Heart right ventricle (tissue), 16 donors: ENCODE results near the gene SNPH. TPM values are rescaled to one million over a fixed set of nuclear protein-coding genes. Genes with fewer than 3 reads are reported as not detected.

Source experiments
- ATAC-seq, 8 donors: fragments of 200-7000 bp; cut with Tn5 transposase; one replicate each; pipeline ENCODE4 v1.9.1; 2020; ENCODE audit warnings: mild to moderate bottlenecking in 8 of 8, moderate library complexity in 8 of 8, moderate number of reproducible peaks in 1 of 8
- DNase-seq, 2 donors: peaks; one replicate each; pipeline ENCODE4 v3.0.0-alpha.2; 2020
- H3K27ac ChIP-seq, 10 donors: fragments of 200-600 bp; sonication (generic) in 2 of 10; one replicate each; pipeline versions ENCODE4 v1.5.0 to v1.8.0; 2020 to 2022; ENCODE audit warnings: mild to moderate bottlenecking in 3 of 10
- H3K27me3 ChIP-seq, 7 donors: fragments of 200-600 bp; one replicate each; pipeline ENCODE4 v1.8.0; 2021 to 2022; ENCODE audit warnings: mild to moderate bottlenecking in 2 of 7
- H3K36me3 ChIP-seq, 9 donors: fragments of 200-600 bp; sonication (generic) in 1 of 9; one replicate each; pipeline versions ENCODE4 v1.5.0 to v1.8.0; 2020 to 2022; ENCODE audit warnings: mild to moderate bottlenecking in 2 of 9
- H3K4me1 ChIP-seq, 9 donors: fragments of 200-600 bp; sonication (generic) in 1 of 9; one replicate each; pipeline versions ENCODE4 v1.5.0 to v1.8.0; 2020 to 2022; ENCODE audit warnings: mild to moderate bottlenecking in 4 of 9
- H3K4me3 ChIP-seq, 10 donors: fragments of 200-600 bp; sonication (generic) in 2 of 10; one replicate each; pipeline versions ENCODE4 v1.5.0 to v1.8.0; 2020 to 2022; ENCODE audit warnings: mild to moderate bottlenecking in 7 of 10, moderate library complexity in 2 of 10
- H3K9me3 ChIP-seq, 11 donors: fragments of 200-600 bp in 10 of 11; sonication (generic) in 2 of 11; one replicate each; pipeline versions ENCODE4 v1.5.0 to v1.8.0; 2013 to 2022; ENCODE audit warnings: mild to moderate bottlenecking in 2 of 11, control low read depth in 1 of 11, moderate library complexity in 1 of 11
- CTCF ChIP-seq, 9 donors: fragments of 200-600 bp; sonication (generic) in 2 of 9; IDR thresholded peaks; one replicate each; pipeline versions ENCODE4 v1.5.0 to v1.8.0; 2021 to 2022; ENCODE audit warnings: antibody characterized with exemption in 9 of 9, mild to moderate bottlenecking in 5 of 9, moderate library complexity in 1 of 9
- WGBS, 2 donors: extraction: QIAGEN DNeasy Blood & Tissue Kit; methylation state at CpG; one replicate each; pipeline ENCODE4 v1.1.7; 2013; ENCODE audit warnings: inconsistent platforms in 1 of 2; 5-methylcytosine and 5-hydroxymethylcytosine counted together
- intact Hi-C, 10 donors: fragments of 100-400 bp; cut with DNase I; formaldehyde crosslinking; loops; one replicate each; pipeline versions ENCODE4 v1.11.1 to v1.14.2; 2022
- polyA plus RNA-seq, 2 donors: library from polyadenylated mRNA; stranded (reverse); fragments of 200-250 nt; gene quantifications; one replicate each; pipeline ENCODE4 v1.2.3, GENCODE V29; 2013
- total RNA-seq, 10 donors: library from RNA; stranded (reverse); fragmentation: NEBNext Ultra II Directional in 3 of 10; extraction: Animal tissue kit (Norgen Biotek cat#: 25700) in 3 of 10; gene quantifications; one replicate each; pipeline versions ENCODE4 v1.2.1 to v1.2.4, GENCODE V29; 2021 to 2023
- donor health status: Arrhythmogenic right ventricular cardiomyopathy.
- donor health status: ischemic (EF 13 %, LVEDD 7.1; RV severe dilation, severe dysfunction).
- donor health status: healthy with polysubstance abuse.
- donor health status: DM: no; HTN: yes; CAD: no.
- donor health status: DM: no; HTN: no; CAD: no.
- donor health status: ischemic (EF 25% LVEDD 6.9; RV normal size, moderate dysfunction).
- donor health status: ischemic (EF 25% LVEDD 5.7; RV mildly dilated, moderate dysfunction).
- donor health status: healthy.
- donor health status: DM: yes; HTN: yes; CAD: no.
- donor health status: Ischemic cardiomyopathy.
- donor health status: ischemic (EF 35%, LVEDD 5.7; RV mildly dilated, moderate dysfunction).
- donor health status: nonischemic (EF 11% LVEDD 7.7; RV severe dilation, severe dysfunction).
- donor health status: DM: yes; HTN: yes; CAD: no.
- donor health status: PGD.
- donor health status: ischemic (EF 29% LVEDD 5.4; RV normal size, mild dysfunction).
- donor health status: nonischemic (EF 23%, LVEDD 6.1; RV moderate dilation, normal function).

SNPH gene
- total and polyA plus RNA-seq, 12 donors: 1.5 to 14.3 (median 9.9) TPM

DNA sequence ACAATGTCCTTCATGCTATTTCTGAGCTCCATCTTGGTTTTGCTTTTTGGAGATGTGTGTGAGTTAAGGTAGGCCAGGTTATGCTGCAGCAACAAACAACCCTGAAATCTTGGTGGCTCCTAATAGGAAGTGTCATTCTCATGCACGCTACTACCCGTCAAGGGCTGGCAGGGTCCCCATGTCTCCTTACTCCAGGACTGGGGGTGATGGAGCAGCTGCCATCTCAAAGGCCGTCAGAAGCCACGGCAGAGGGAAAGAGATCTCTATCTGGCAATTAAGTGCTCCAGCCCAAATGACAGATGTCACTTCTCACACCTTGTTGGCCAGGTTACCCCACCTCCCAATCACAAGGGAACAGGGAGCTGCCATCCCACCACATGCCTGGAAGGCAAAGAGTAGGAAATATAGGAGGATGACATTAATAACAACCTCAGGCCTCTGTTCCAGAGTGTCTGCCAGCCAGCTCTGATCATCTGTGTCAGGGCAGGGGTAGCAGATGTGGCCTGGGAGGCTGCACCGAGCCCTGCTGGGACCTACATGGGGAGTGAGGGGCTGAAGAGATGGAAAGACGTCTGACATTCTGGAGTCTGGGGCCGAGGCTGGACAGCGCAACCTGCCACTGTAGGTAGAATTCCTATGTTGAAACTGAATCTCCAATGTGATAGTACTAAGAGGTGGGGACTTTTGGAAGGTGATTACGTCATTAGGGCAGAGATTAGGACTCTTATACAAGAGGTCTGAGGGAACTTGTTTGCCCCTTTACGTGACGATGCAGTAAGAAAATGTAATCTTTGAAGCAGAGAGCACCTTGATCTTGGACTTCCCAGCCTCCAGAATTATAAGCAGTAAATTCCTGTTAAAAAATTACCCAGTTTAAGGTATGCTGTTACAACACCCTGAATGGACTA, 67.6 kb downstream of the SNPH start:
- no peak overlapping the region for H3K4me3 ChIP-seq
- intact Hi-C loops: no loop called here
- TF ChIP-seq CTCF (IDR thresholded peaks at IDR 0.05): no peak
- H3K27me3 ChIP-seq: no peaks in the 10 kb centered on the region
- ATAC-seq (no peak), DNase-seq (no peak)
- peak overlapping the region in 8 of 10 donors; percentile 2 to 98 (median 46) for H3K27ac ChIP-seq
- H3K9me3 ChIP-seq: no peaks in the 10 kb centered on the region
- peaks cover 17 to 81% (median 66%) of the 10 kb centered on the region in 9 donors for H3K4me1 ChIP-seq
- peaks cover 0 to 18% (median 0%) of the 10 kb centered on the region in 9 donors for H3K36me3 ChIP-seq
- WGBS, 2 donors: 92 to 95% methylated on average over 11 of the region's 11 CpGs

- intact Hi-C loops: no loop called here
- H3K36me3 ChIP-seq: peaks cover 0 to 14% (median 0%) of the 10 kb centered on the region in 9 donors
- peaks cover 12 to 74% (median 66%) of the 10 kb centered on the region in 9 donors for H3K4me1 ChIP-seq
- WGBS, 2 donors: 96% methylated on average over 4 of the region's 4 CpGs
- no peaks in the 10 kb centered on the region for H3K27me3 ChIP-seq
- no peaks in the 10 kb centered on the region for H3K9me3 ChIP-seq
- H3K4me3 ChIP-seq: no peak overlapping the region
- no peak for DNase-seq
- no peak for ATAC-seq
- TF ChIP-seq CTCF (IDR thresholded peaks at IDR 0.05): no peak
- H3K27ac ChIP-seq: peak overlapping the region in 4 of 10 donors; percentile 2 to 89 (median 36)
Observed at GRCh38 chr20:1334370-1334731, 68.3 kb downstream of the SNPH start.

DNA sequence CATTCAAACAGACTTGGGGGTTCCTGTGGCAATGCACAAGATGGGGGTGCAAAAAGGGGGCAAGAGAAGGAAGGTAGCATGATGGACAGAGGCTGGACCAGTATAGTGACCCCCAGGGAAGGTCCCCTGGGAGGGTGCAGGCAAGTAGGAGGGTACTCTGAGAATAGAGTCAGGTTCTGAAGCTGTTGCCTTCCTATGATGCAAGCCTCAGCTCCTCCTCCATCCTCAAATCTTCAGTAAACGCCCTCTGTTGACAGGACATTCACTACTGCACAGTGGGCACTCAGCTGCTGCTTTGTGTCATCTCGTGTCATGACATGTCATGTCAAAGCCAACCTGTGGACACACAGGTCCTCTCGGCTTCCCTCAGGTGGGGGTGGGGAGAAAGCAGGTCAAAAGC, 68.7 kb downstream of the SNPH start:
- no peak for ATAC-seq
- no peaks in the 10 kb centered on the region for H3K27me3 ChIP-seq

More for the DNA sequence above, 68.7 kb downstream of the SNPH start:
- DNase-seq: no peak
- Histone ChIP-seq H3K4me3 (no peak overlapping the region), H3K27ac (peak overlapping the region in 3 of 10 donors; percentile 2 to 89 (median 29)), H3K4me1 (peaks cover 12 to 70% (median 64%) of the 10 kb centered on the region in 9 donors), H3K9me3 (no peaks in the 10 kb centered on the region), H3K36me3 (peaks cover 0 to 14% (median 0%) of the 10 kb centered on the region in 9 donors)
- intact Hi-C loops: loop anchor here in 2 of 10 donors (5.0 kb wide), 2 partner anchors 38 to 58 kb away; partner anchors contain the start of gene FKBP1A (in 1 of the 2)
- no peak for TF ChIP-seq CTCF (IDR thresholded peaks at IDR 0.05)
- WGBS, 2 donors: 55 to 57% methylated on average over 3 of the region's 3 CpGs
